HG03432 (cell line): ENCODE measurements around the gene EFNA3.

Experiments used
- ATAC-seq: cut with Tn5 transposase; IDR thresholded peaks from one replicate; pipeline ENCODE4 v1.9.1; 2021; ENCODE audit warnings: mild to moderate bottlenecking, moderate library complexity; ENCODE audit not compliant: unreplicated experiment

The EFNA3 gene

GRCh38 chr1:155066777-155067176 lies 11.9 kb upstream of the EFNA3 start:
- no peak for ATAC-seq

- no peak for ATAC-seq
These were observed 10.0 kb upstream of the EFNA3 start for GRCh38 chr1:155068599-155068998.

GRCh38 chr1:155069551-155070157 lies 9.0 kb upstream of the EFNA3 start:
- no peak for ATAC-seq

- ATAC-seq = no peak
These were observed 8.4 kb upstream of the EFNA3 start for GRCh38 chr1:155070158-155070621.

GRCh38 chr1:155070721-155071569 lies 7.7 kb upstream of the EFNA3 start:
- ATAC-seq = peak; percentile 79

GRCh38 chr1:155071701-155072100 lies 6.9 kb upstream of the EFNA3 start:
- no peak for ATAC-seq

GRCh38 chr1:155072531-155073289 lies 5.9 kb upstream of the EFNA3 start:
- ATAC-seq = no peak

- no peak for ATAC-seq
These were observed 5.0 kb upstream of the EFNA3 start for GRCh38 chr1:155073377-155074242.

GRCh38 chr1:155075535-155075934 lies 3.1 kb upstream of the EFNA3 start:
- no peak for ATAC-seq

GRCh38 chr1:155076371-155076770 lies 2.3 kb upstream of the EFNA3 start:
- no peak for ATAC-seq

GRCh38 chr1:155077346-155077745 lies 1.3 kb upstream of the EFNA3 start:
- ATAC-seq = no peak

GRCh38 chr1:155077758-155078445 lies 735 bp upstream of the EFNA3 start:
- ATAC-seq = no peak

- no peak for ATAC-seq
These were observed 511 bp downstream of the EFNA3 start for GRCh38 chr1:155079210-155079486.

GRCh38 chr1:155079487-155080311 lies 1.1 kb downstream of the EFNA3 start:
- no peak for ATAC-seq

GRCh38 chr1:155080312-155081228 lies 1.9 kb downstream of the EFNA3 start:
- ATAC-seq = no peak

GRCh38 chr1:155081472-155082300 lies 3.0 kb downstream of the EFNA3 start:
- ATAC-seq = no peak

- ATAC-seq = no peak
These were observed 3.8 kb downstream of the EFNA3 start for GRCh38 chr1:155082301-155083051.
